Gastrocnemius medialis (tissue), 4 donors: ENCODE measurements around the gene GIPC1.

Experiments
- POLR2A ChIP-seq, 2 donors: fragments of 450-650 bp; IDR thresholded peaks; one replicate each; pipeline ENCODE4 v1.6.1; 2017; ENCODE audit warnings: antibody characterized with exemption in 2 of 2, mild to moderate bottlenecking in 2 of 2, moderate library complexity in 2 of 2
- TF ChIP-seq, protein P1 (sequence below), 5 experiments: fragments of 450-650 bp in 3 of 5; fragments of 200-600 bp in 2 of 5; sonication (generic) in 2 of 5; IDR thresholded peaks in 4 of 5; conservative IDR thresholded peaks in 1 of 5; 1 replicate in 4 of 5; 2 replicates in 1 of 5; pipeline ENCODE4 v1.5.1; 2016 to 2019; ENCODE audit warnings: antibody characterized with exemption in 5 of 5, mild to moderate bottlenecking in 3 of 5, moderate library complexity in 3 of 5

DNA sequence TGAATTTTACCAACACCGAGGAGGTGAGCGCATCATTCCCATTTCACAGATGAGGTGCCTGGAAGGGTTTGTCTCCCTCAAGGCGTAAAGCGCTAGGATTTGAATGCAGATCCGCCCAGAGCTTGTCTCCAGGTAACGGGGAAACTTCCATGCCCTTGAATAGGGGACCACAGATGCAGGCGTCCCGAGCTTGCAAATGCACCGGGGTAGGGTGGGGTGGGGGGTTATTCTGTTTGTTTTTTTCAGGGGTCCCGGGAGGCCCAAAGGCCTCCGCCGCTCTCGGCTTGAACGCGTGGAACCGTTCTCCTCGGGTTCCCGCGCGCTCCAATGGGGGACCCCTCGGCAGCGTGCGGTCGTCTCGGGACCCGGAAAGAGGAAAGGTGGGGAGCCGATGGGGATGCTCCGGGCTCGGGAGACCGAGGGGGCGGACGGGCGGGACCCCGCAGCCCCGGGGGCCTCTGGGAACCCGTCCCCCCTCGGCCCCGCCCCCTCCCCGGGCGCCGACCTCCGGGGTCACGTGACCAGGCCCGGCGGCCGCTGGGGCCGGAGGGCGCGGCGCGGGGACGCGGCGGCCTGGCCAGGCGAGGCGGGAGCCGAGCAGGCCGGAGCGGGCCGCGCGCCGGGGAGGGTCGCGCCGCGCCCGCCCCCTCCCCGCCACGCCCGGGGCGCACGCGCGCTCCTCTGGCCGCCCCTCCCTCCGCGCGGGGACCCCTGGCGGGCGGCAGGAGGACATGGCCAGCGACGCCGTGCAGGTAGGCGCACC, 63.0 kb downstream of the GIPC1 start, which contains the start of gene PKN1:
- peak in 1 of 2 donors; percentile 20 for TF ChIP-seq POLR2A (IDR thresholded peaks at IDR 0.05)
- TF ChIP-seq, protein P1, sequence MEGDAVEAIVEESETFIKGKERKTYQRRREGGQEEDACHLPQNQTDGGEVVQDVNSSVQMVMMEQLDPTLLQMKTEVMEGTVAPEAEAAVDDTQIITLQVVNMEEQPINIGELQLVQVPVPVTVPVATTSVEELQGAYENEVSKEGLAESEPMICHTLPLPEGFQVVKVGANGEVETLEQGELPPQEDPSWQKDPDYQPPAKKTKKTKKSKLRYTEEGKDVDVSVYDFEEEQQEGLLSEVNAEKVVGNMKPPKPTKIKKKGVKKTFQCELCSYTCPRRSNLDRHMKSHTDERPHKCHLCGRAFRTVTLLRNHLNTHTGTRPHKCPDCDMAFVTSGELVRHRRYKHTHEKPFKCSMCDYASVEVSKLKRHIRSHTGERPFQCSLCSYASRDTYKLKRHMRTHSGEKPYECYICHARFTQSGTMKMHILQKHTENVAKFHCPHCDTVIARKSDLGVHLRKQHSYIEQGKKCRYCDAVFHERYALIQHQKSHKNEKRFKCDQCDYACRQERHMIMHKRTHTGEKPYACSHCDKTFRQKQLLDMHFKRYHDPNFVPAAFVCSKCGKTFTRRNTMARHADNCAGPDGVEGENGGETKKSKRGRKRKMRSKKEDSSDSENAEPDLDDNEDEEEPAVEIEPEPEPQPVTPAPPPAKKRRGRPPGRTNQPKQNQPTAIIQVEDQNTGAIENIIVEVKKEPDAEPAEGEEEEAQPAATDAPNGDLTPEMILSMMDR (IDR thresholded peaks at IDR 0.05 in 4 of 5, conservative IDR thresholded peaks at IDR 0.05 in 1 of 5), result no peak
